Measurements from ENCODE around the gene SPARCL1.
"Not testable (repeated sequence)": the region's sequence is repeated elsewhere in the genome, so short reads cannot be mapped to it uniquely, and the experiment has no call there.

SPARCL1 gene, protein sequence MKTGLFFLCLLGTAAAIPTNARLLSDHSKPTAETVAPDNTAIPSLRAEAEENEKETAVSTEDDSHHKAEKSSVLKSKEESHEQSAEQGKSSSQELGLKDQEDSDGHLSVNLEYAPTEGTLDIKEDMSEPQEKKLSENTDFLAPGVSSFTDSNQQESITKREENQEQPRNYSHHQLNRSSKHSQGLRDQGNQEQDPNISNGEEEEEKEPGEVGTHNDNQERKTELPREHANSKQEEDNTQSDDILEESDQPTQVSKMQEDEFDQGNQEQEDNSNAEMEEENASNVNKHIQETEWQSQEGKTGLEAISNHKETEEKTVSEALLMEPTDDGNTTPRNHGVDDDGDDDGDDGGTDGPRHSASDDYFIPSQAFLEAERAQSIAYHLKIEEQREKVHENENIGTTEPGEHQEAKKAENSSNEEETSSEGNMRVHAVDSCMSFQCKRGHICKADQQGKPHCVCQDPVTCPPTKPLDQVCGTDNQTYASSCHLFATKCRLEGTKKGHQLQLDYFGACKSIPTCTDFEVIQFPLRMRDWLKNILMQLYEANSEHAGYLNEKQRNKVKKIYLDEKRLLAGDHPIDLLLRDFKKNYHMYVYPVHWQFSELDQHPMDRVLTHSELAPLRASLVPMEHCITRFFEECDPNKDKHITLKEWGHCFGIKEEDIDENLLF

GRCh38 chr4:87529187-87529586 lies at the start of gene SPARCL1:
Gene SPARCL1 (minus strand): TSS chr4:87529376. CDS start chr4:87499574, 29,802 bp downstream.
- no peak for DNase-seq (ENCODE audit: low spot score)

DNA sequence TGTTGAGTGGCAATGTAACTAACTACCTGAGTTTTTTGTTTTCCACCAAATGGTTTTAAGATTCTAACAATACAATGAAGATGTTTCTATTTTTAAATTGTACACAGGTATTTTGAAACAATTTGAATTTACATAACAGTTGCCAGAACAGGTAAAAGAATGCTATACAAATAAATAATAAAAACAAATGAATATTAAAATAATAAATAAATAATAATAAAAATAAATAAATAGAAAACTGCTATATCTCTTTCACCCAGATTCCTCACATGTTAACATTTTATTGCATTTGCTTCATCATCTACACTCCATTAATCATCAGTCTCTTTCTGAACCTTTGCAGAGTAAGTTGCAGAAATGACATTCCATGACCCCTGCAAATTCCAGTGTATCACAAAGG lies 46.8 kb upstream of the SPARCL1 start:
- no peak for DNase-seq (ENCODE audit: low spot score)

DNA sequence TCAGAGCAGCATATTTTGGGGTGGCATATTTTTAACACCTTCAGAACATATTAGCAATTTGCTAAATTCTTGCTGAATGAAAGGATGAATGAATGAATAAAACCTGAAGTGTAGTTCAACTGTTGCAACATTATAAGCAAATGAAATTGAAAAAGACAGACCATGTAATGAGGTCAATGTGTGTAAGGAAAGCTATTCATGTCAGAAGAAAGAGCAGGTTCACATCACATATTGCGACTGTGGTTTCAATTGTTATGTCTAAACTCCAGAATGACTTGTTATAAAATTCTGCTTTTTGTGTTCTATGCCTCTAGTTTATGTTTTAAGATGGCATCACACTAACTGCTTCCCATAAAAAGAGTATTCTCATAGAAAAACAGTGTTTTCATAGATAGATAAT lies 46.2 kb upstream of the SPARCL1 start:
- DNase-seq (ENCODE audit: low spot score), result no peak

- DNase-seq (ENCODE audit: low spot score), result no peak
These were observed 45.8 kb upstream of the SPARCL1 start for GRCh38 chr4:87574996-87575395.

- not testable (repeated sequence) for DNase-seq (ENCODE audit: low spot score)
These were observed 45.2 kb upstream of the SPARCL1 start for GRCh38 chr4:87574376-87574775.

DNA sequence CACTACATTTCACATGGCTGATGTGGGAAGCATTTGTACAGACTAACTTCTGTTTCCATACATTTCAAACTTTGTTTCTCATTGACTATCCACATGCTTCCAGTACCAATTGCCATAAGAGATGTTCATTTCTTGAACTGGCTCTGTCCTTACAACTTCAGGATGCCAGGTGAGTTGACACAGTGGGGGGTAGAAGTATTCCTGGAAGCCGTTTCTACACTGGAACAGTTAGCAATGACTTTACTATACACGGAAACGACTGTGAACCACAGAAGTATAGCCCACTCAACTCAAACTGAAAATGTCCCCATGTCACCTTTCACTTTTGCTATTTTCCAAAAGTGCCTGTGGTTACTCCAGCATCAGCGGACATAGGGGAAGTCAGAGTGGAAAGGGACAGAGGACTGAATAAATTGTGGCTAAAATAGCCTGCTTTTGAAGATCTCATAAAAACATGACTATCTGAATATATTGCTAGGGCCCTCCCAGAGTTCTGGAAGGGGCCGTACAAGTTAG lies 41.2 kb upstream of the SPARCL1 start:
- no peak for DNase-seq (ENCODE audit: low spot score)

DNA sequence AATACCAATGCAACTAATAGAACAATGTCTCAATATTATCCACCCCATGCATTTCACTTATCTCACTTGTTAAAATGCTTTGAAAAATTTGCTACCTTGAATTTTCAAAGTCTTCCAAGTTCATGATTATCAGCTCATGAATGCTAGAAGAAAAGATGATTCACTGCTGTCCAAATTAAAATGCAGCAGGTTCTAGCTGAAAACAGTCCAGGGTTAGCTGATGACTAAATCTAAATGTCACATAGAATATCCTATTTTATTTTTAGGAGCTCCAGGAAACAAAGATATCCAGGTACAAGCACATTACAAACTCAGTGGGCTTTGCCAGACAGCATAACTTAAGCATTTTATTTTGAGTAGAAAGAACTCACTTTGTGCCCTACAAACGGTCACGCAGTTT lies 38.0 kb upstream of the SPARCL1 start:
- DNase-seq (ENCODE audit: low spot score), result no peak

DNA sequence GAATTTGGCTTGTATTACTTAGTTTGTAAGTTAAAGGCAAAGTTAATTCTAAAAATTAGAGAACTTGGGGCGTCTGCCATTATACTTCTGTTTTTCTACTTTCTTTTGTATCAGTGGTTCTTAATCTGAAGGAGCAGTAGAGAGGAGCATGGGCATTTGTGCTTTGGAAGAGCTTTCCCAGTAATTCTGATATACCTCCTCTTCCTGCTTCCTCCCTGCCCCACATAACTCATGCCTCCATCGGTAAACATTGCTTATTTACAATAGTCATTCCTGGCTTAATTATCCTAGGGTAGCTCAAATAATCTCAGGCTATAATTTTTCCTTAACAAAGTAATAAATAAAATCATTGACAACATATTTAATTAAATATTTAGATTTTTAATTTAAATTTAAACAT lies 37.1 kb upstream of the SPARCL1 start:
- no peak for DNase-seq (ENCODE audit: low spot score)

- DNase-seq (ENCODE audit: low spot score), result no peak
These were observed 36.6 kb upstream of the SPARCL1 start for GRCh38 chr4:87565746-87566145.

- no peak for DNase-seq (ENCODE audit: low spot score)
These were observed 31.6 kb upstream of the SPARCL1 start for GRCh38 chr4:87560802-87561201.

DNA sequence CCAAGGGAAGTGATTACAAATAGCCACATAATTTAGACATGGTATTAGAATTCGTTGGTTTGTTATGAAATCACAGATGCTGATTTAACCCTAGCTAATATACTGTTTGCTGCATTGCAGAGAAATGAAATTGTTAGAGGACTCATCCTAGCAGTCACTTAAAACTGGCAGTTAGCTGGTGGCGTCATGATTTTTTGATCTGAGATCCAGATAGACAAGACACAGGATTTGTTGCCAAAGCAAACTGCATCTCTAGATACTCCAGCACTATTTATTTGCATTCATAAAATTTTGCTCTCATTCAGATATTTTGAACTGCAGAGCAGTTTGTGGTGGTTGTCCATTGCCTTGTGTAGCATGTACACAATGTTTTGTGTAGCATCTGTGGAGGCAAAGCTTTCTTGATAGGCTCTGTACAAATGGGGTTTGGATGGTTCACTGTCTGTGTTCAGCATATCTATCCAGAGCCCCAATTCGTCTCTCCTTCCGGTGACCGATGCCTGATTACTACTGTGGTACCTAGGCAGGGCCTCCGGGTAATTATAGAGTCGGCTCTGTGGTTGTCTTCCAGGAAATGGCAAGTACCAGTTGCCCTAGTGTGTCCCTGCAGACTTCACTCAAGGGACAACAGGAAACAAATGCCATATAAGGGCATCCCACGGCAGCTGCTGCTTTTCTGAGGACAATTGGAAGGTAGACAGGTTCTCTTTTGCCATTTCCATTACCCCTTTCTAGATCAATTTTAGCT lies 30.1 kb upstream of the SPARCL1 start:
- no peak for DNase-seq (ENCODE audit: low spot score)

DNA sequence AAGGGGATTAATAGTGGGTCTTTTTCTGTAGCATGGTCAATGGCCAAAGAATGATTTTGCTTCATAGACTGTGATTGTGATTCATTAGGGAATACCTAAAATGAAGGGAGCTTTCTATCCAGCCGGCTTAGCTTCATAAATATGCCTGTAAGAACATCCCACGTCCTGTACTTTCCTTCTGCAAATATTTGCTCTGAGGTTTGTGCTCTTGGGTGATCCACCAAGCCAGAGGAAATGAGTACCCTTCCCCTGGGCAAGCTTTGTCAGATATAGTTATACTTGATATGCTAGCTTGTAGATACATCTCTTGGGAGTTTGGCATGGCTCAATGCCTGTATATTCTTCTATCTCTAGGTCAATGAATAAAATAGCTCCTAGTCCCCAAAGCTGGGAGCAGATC lies 28.2 kb upstream of the SPARCL1 start:
- no peak for DNase-seq (ENCODE audit: low spot score)

GRCh38 chr4:87555773-87556619 lies 26.8 kb upstream of the SPARCL1 start:
- no peak for DNase-seq (ENCODE audit: low spot score)

- no peak for DNase-seq (ENCODE audit: low spot score)
These were observed 24.0 kb upstream of the SPARCL1 start for GRCh38 chr4:87553182-87553581.

DNA sequence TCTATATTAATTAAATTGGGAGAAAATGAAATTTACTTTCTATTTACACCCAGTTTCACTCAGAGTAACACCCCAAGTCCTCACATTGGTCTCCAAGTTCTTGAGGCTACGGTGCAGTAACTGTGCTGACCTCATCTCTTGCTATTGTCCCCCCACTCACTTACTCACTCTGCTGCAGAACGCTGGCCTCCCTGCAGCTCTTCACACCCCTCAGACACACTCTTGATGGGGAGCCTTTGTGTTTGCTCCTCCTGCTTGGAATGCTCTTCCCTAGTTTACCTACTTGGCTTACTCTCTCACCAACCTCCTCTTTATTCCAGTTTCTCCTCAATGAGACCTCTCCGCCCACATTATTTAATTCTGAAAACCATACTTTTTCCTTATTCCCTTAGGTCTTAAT lies 22.2 kb upstream of the SPARCL1 start:
- no peak for DNase-seq (ENCODE audit: low spot score)

DNA sequence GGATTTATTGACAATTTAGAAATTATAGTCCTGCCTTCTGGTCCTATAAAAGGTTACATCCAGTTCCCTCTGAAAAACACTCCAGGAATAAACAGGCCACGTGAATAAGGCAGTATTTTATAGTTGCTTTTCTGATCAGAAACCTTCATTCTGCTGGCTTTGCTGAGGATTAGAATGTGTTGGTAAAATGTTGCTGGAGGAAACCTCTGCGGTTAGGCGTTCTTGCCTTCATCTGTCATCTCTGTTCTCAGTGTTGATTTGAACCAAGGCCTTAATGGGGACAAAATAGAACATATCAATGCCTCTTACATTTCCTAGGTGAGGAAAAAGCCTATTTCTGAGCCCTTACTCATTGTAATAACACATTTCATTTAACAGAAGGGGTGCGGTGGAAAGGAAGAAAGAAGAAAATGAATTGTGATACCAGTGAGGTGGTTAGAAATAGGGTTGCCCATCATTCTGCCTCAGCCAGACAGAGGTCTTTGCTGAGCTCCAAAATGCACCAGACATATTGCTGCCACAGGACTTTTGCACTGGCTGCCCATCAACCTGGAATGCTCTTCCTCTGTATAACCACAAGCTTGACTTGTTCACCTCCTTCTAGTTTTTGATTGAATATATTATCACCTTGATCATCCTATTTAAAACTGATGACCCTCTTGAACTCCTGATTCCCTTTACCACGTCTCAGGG lies 18.0 kb upstream of the SPARCL1 start:
- DNase-seq (ENCODE audit: low spot score), result no peak

DNA sequence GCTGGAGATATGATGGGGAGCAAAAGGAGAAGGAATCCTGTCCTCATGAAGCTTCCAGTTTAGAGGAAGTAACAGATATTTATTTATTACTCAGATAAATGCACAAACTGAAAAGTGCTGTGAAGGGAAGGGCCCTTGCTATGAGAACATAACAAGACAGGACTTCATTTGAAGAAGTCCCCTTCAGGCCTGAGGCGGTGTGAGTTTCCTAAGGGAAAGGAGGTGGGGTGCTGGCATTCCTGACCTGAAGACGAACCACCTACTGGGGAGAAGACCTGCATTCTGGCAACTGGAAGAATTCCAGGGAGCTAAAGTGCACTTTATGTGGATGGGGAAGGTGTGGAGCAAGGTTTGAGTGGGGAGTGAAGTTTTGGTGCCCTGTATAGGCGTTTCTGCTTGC lies 15.9 kb upstream of the SPARCL1 start:
- no peak for DNase-seq (ENCODE audit: low spot score)

DNA sequence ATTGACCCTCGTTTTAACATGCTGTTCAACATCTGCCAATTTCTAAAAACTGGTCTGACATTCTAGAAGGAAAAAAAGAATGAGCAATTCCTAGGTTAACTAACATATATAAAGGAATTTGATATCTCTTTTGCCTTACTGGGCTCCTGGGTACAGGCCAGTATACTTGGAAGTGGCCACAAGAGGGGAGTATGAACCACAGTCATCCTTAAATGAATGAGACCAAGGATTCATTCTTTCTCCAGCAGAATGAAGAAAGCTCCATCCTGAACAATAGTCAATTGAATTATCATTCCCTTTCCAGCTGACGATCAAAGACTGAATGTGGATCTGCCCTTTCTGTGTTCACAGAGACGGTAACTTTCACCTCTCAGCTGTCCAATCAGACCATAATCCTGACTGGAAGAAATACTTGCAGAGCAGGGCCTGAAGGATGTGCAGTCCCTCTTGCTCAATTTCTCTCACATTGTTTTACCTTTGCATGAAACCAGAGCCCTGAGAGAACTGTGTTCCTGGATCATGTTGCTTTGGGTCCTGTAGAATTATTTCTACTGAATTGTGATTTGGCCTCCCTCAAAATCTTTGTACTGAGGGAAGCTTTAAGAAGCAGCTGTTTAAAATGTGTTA lies 14.8 kb upstream of the SPARCL1 start:
- DNase-seq (ENCODE audit: low spot score), result no peak

GRCh38 chr4:87542734-87543312 lies 13.6 kb upstream of the SPARCL1 start:
- no peak for DNase-seq (ENCODE audit: low spot score)

- DNase-seq (ENCODE audit: low spot score), result no peak
These were observed 13.0 kb upstream of the SPARCL1 start for GRCh38 chr4:87541956-87542709.
